A549 (cell line): ENCODE data around the gene AMPH. TPM values are rescaled to one million over a fixed set of nuclear protein-coding genes. Genes with fewer than 3 reads are reported as not detected.

Experiments used
- ATAC-seq, 2 experiments: fragments of 200-7000 bp in 1 of 2; fragments of >200 bp in 1 of 2; cut with Nextera tagmentation in 1 of 2; cut with Tn5 transposase in 1 of 2; 3 replicates each; pipeline versions ENCODE4 v1.8.0 to v1.9.1; 2018 to 2020; ENCODE audit warnings: mild to moderate bottlenecking in 1 of 2, moderate library complexity in 1 of 2
- CTCF ChIA-PET: fragments of 300-600 bp; sonication (Branson Sonifier 250); formaldehyde crosslinking; extraction: SDS; loops from one replicate; lab custom pipeline; 2021; ENCODE audit warnings: antibody characterized with exemption, inconsistent platforms; lab: Yijun Ruan, JAX
- POLR2A ChIA-PET: fragments of 350-600 bp; formaldehyde crosslinking; extraction: SDS; loops from one replicate; lab custom pipeline; 2021; ENCODE audit warnings: antibody characterized with exemption, inconsistent platforms; lab: Yijun Ruan, JAX
- DNase-seq, 2 experiments: peaks; one replicate each; pipeline versions ENCODE4 v3.0.0 to v3.0.0-alpha.2; 2011 to 2016; ENCODE audit warnings: low read depth in 1 of 2, low spot score in 1 of 2
- FAIRE-seq: peaks from 2 replicates; lab custom pipeline; 2011; peaks lifted over from hg19 to GRCh38; lab: Jason Lieb, UNC
- H3K27ac ChIP-seq, 2 experiments: fragments of >200 bp; sonication (Bioruptor Twin); formaldehyde crosslinking; 3 replicates each; pipeline ENCODE4 v1.5.1; 2016 to 2017
- H3K4me1 ChIP-seq: fragments of >200 bp; sonication (Bioruptor Twin); formaldehyde crosslinking; 3 replicates; pipeline ENCODE4 v1.6.1; 2016
- H3K4me2 ChIP-seq: fragments of >200 bp; sonication (Bioruptor Twin); formaldehyde crosslinking; 3 replicates; pipeline ENCODE4 v1.6.1; 2016
- H3K4me3 ChIP-seq: fragments of >200 bp; sonication (Bioruptor Twin); formaldehyde crosslinking; 3 replicates; pipeline ENCODE4 v1.5.1; 2016
- H3K9me3 ChIP-seq: fragments of >200 bp; sonication (Bioruptor Twin); formaldehyde crosslinking; 3 replicates; pipeline ENCODE4 v1.6.1; 2016
- BCL3 ChIP-seq: fragments of >200 bp; sonication (Bioruptor Twin); formaldehyde crosslinking; IDR thresholded peaks from 3 replicates; pipeline ENCODE4 v1.6.1; 2016
- BHLHE40 ChIP-seq: IDR thresholded peaks from 2 replicates; pipeline ENCODE4 v1.6.1; 2012; ENCODE audit warnings: low read depth, low read length, inconsistent platforms
- CEBPB ChIP-seq, 2 experiments: fragments of >200 bp in 1 of 2; sonication (Bioruptor Twin) in 1 of 2; formaldehyde crosslinking in 1 of 2; IDR thresholded peaks; 2 replicates each; pipeline ENCODE4 v1.6.1; 2012 to 2016
- CTCF ChIP-seq: fragments of >200 bp; sonication (Bioruptor Twin); formaldehyde crosslinking; IDR thresholded peaks from 3 replicates; pipeline ENCODE4 v1.5.1; 2016
- EHF ChIP-seq: fragments of 250-450 bp; sonication (Bioruptor Pico); IDR thresholded peaks from 2 replicates; pipeline ENCODE4 v1.5.0; 2020; ENCODE audit warnings: mild to moderate bottlenecking
- EHMT2 ChIP-seq: fragments of 200-600 bp; sonication (generic); IDR thresholded peaks from 2 replicates; pipeline ENCODE4 v1.6.1; 2016; ENCODE audit warnings: antibody characterized with exemption, low read depth, mild to moderate bottlenecking, moderate library complexity
- ESRRA ChIP-seq: fragments of 150-350 bp; IDR thresholded peaks from 2 replicates; pipeline ENCODE4 v1.6.1; 2014; ENCODE audit warnings: mild to moderate bottlenecking, low read length, borderline replicate concordance
- FOSB ChIP-seq: fragments of 250-450 bp; sonication (Bioruptor Pico); IDR thresholded peaks from 2 replicates; pipeline ENCODE4 v1.5.0; 2020; ENCODE audit warnings: mild to moderate bottlenecking, moderate library complexity
- FOSL2 ChIP-seq, 2 experiments: fragments of 450-650 bp in 1 of 2; fragments of >200 bp in 1 of 2; sonication (Bioruptor Twin) in 1 of 2; formaldehyde crosslinking; IDR thresholded peaks; 2 replicates each; pipeline versions ENCODE4 v1.5.0 to v1.6.1; 2016 to 2020; ENCODE audit warnings: mild to moderate bottlenecking in 1 of 2, moderate library complexity in 1 of 2
- HES2 ChIP-seq: fragments of >200 bp; sonication (Bioruptor Twin); formaldehyde crosslinking; IDR thresholded peaks from 2 replicates; pipeline ENCODE4 v1.6.1; 2016
- HEYL ChIP-seq: fragments of 250-450 bp; sonication (Bioruptor Pico); IDR thresholded peaks from 2 replicates; pipeline ENCODE4 v1.8.0; 2021; ENCODE audit warnings: mild to moderate bottlenecking, moderate library complexity
- HMGXB4 ChIP-seq: fragments of 250-450 bp; sonication (Bioruptor Pico); IDR thresholded peaks from 2 replicates; pipeline ENCODE4 v1.5.0; 2021; ENCODE audit warnings: mild to moderate bottlenecking, moderate library complexity, borderline replicate concordance
- HOXA7 ChIP-seq: fragments of 250-450 bp; sonication (Bioruptor Pico); IDR thresholded peaks from 2 replicates; pipeline ENCODE4 v1.5.0; 2020; ENCODE audit warnings: mild to moderate bottlenecking, moderate library complexity
- HOXB5 ChIP-seq: fragments of 250-450 bp; sonication (Bioruptor Pico); IDR thresholded peaks from 2 replicates; pipeline ENCODE4 v1.5.0; 2020; ENCODE audit warnings: mild to moderate bottlenecking, moderate library complexity
- JUNB ChIP-seq: fragments of >200 bp; sonication (Bioruptor Twin); formaldehyde crosslinking; IDR thresholded peaks from 2 replicates; pipeline ENCODE4 v1.6.1; 2016
- MYC ChIP-seq: IDR thresholded peaks from 2 replicates; pipeline ENCODE4 v1.6.1; 2012; ENCODE audit warnings: mild to moderate bottlenecking, inconsistent platforms, low read length, improper control_type of control experiment, borderline replicate concordance
- PBX3 ChIP-seq: IDR thresholded peaks from 2 replicates; pipeline ENCODE4 v1.6.1; 2012
- PHF8 ChIP-seq: fragments of 200-600 bp; sonication (generic); IDR thresholded peaks from 2 replicates; pipeline ENCODE4 v1.6.1; 2016; ENCODE audit warnings: low read depth, mild to moderate bottlenecking, antibody characterized with exemption, moderate library complexity, borderline replicate concordance
- RAD21 ChIP-seq, 2 experiments: fragments of >200 bp in 1 of 2; sonication (Bioruptor Twin) in 1 of 2; formaldehyde crosslinking in 1 of 2; IDR thresholded peaks in 1 of 2; conservative IDR thresholded peaks in 1 of 2; 2 replicates in 1 of 2; 3 replicates in 1 of 2; pipeline ENCODE4 v1.6.1; 2012 to 2018; ENCODE audit warnings: inconsistent platforms in 1 of 2
- RCOR1 ChIP-seq: fragments of 150-350 bp; IDR thresholded peaks from 2 replicates; pipeline ENCODE4 v1.6.1; 2014; ENCODE audit warnings: antibody characterized with exemption, low read length, low read depth
- RNF2 ChIP-seq: fragments of 200-600 bp; sonication (generic); IDR thresholded peaks from 2 replicates; pipeline ENCODE4 v1.6.1; 2016; ENCODE audit warnings: low read depth, mild to moderate bottlenecking, antibody characterized with exemption, moderate library complexity, borderline replicate concordance
- SMC3 ChIP-seq: fragments of >200 bp; sonication (Bioruptor Twin); formaldehyde crosslinking; IDR thresholded peaks from 3 replicates; pipeline ENCODE4 v1.6.1; 2018; ENCODE audit warnings: inconsistent platforms
- SREBF2 ChIP-seq: fragments of 450-650 bp; IDR thresholded peaks from 2 replicates; pipeline ENCODE4 v1.6.1; 2014; ENCODE audit warnings: mild to moderate bottlenecking, moderate library complexity
- TFCP2L1 ChIP-seq: fragments of 250-450 bp; sonication (Bioruptor Pico); IDR thresholded peaks from 2 replicates; pipeline ENCODE4 v1.5.0; 2021; ENCODE audit warnings: mild to moderate bottlenecking
- ZC3H11A ChIP-seq: fragments of 450-650 bp; IDR thresholded peaks from 2 replicates; pipeline ENCODE4 v1.6.1; 2014; ENCODE audit warnings: antibody characterized with exemption, mild to moderate bottlenecking
- ZNF302 ChIP-seq: fragments of 250-450 bp; sonication (Bioruptor Pico); IDR thresholded peaks from 2 replicates; pipeline ENCODE4 v1.9.0; 2021; ENCODE audit warnings: inconsistent platforms, mild to moderate bottlenecking, moderate library complexity
- WGBS: methylation state at CpG from one replicate; pipeline ENCODE4 v1.1.6; 2017; ENCODE audit errors: missing lambda C conversion rate; 5-methylcytosine and 5-hydroxymethylcytosine counted together
- polyA plus RNA-seq, 4 experiments: library from polyadenylated mRNA; depleted of rRNA in 3 of 4; stranded (reverse); fragments of >200 nt; fragmentation: RNase III in 1 of 4; extraction: RNeasy Plus Mini Kit Qiagen cat#74134 plus additional on column Dnase treatment in 1 of 4; gene quantifications; 2 replicates in 3 of 4; 3 replicates in 1 of 4; pipeline ENCODE4 v1.2.3, GENCODE V29; 2011 to 2017

Gene AMPH
- polyA plus RNA-seq, 2 of the 4 experiments (the other 2 are of a cell fraction), result 0.26 TPM; not detected in 1

- no peak for FAIRE-seq
- H3K27ac ChIP-seq, result no peak overlapping the region
- no peaks in the 10 kb centered on the region for H3K4me1 ChIP-seq
- POLR2A ChIA-PET, result no interaction called here
- 48% methylated on average over 2 of the region's 2 CpGs for WGBS
- H3K4me3 ChIP-seq, result no peak overlapping the region
- H3K9me3 ChIP-seq, result no peaks in the 10 kb centered on the region
- H3K4me2 ChIP-seq, result no peak overlapping the region
- no peak for ATAC-seq
- no peak for TF ChIP-seq ZC3H11A
- no peak for TF ChIP-seq FOSL2 (IDR thresholded peaks at IDR 0.05)
- TF ChIP-seq FOSL2 (CRISPR knock-in tag; IDR thresholded peaks at IDR 0.05), result no peak
- TF ChIP-seq HMGXB4, result no peak
- TF ChIP-seq TFCP2L1 (CRISPR knock-in tag), result no peak
- TF ChIP-seq SREBF2, result no peak
- no peak for TF ChIP-seq SMC3
- TF ChIP-seq BHLHE40, result no peak
- TF ChIP-seq HEYL (CRISPR knock-in tag), result no peak
- no peak for TF ChIP-seq HOXA7
- TF ChIP-seq CTCF, result no peak
- TF ChIP-seq CEBPB (IDR thresholded peaks at IDR 0.05), result no peak
- no peak for TF ChIP-seq PHF8
- no peak for TF ChIP-seq FOSB
- TF ChIP-seq ZNF302 (CRISPR knock-in tag), result no peak
- TF ChIP-seq JUNB, result no peak
- TF ChIP-seq EHMT2, result no peak
- TF ChIP-seq, all 56 proteins: peak for 0
- DNase-seq, result no peak
- CTCF ChIA-PET, result no interaction called here
Measured at GRCh38 chr7:38512291-38512690, 118.9 kb downstream of the AMPH start.

- no peak for ATAC-seq
- CTCF ChIA-PET, result no interaction called here
- Histone ChIP-seq H3K9me3 (no peaks in the 10 kb centered on the region), H3K4me3 (no peak overlapping the region)
- DNase-seq, result no peak
- TF ChIP-seq SREBF2 (no peak), RNF2 (no peak), HES2 (no peak), RAD21 (conservative IDR thresholded peaks at IDR 0.05 in 1 of 2, IDR thresholded peaks at IDR 0.05 in 1 of 2) (no peak), RCOR1 (no peak), EHF (CRISPR knock-in tag) (no peak), PBX3 (no peak), HOXA7 (no peak), BCL3 (no peak), ESRRA (no peak), HOXB5 (CRISPR knock-in tag) (no peak), MYC (no peak)
- TF ChIP-seq, all 56 proteins: peak for 0
- 0% methylated on average over 2 of the region's 2 CpGs for WGBS
- FAIRE-seq, result no peak
- POLR2A ChIA-PET, result no interaction called here
- no peaks in the 10 kb centered on the region for H3K4me1 ChIP-seq
- no peak overlapping the region for H3K27ac ChIP-seq
- H3K4me2 ChIP-seq, result no peak overlapping the region
Measured at GRCh38 chr7:38507384-38507783, 123.8 kb downstream of the AMPH start.
